ENCODE data around the gene CDR2. TPM values are rescaled to one million over a fixed set of nuclear protein-coding genes. Genes with fewer than 3 reads are reported as not detected.
"Not testable (repeated sequence)": the region's sequence is repeated elsewhere in the genome, so short reads cannot be mapped to it uniquely, and the experiment has no call there.

CDR2 gene
- total RNA-seq, 1 experiment from 2014 or later: 23.9 TPM

DNA sequence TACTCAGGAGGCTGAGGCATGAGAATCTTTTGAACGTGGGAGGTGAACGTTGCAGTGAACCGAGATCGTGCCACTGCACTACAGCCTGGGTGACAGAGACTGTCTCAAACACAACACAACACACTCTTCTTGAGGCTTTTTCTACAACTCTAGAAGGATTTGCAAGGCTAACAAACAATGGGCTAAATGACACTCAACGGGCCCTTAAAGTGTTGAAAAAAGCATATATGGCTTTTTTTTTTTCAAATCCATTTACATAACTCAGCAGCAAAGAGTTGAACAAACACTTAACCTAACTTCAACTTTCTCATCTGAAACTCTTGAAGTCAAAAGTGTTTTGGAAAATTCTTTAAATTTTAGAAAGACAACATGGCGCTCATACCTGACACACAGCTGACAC is 22.3 kb downstream of the CDR2 start:
- intact Hi-C loops (cut with micrococcal nuclease): no loop called here
- POLR2A ChIA-PET: interaction anchor here (1.0 to 3.8 kb wide), 3 partner anchors 12 to 21 kb away, joined by 3 to 24 read pairs (median 14); no protein-coding TSS in a partner anchor
- Mint-ChIP-seq H3K27me3 (ENCODE audit: insufficient read depth, unreplicated experiment) (no peaks in the 10 kb centered on the region), H3K4me1 (ENCODE audit: insufficient read depth, unreplicated experiment) (peaks cover 31% of the 10 kb centered on the region), H3K9me3 (ENCODE audit: unreplicated experiment) (no peaks in the 10 kb centered on the region), H3K4me3 (ENCODE audit: unreplicated experiment) (no peak overlapping the region), H3K27ac (ENCODE audit: low read depth, unreplicated experiment) (no peak overlapping the region), H3K36me3 (ENCODE audit: insufficient read depth, unreplicated experiment) (peaks cover 67% of the 10 kb centered on the region)
- no peak for TF ChIP-seq CTCF (IDR thresholded peaks at IDR 0.05; ENCODE audit: unreplicated experiment)
- BruUV-seq (replicated peaks): no TSS peak
- CTCF ChIA-PET: interaction anchor here (1.0 kb wide), 1 partner anchor 52 kb away, joined by 5 read pairs; no protein-coding TSS in a partner anchor
- no peak for DNase-seq (ENCODE audit: unreplicated experiment)

DNA sequence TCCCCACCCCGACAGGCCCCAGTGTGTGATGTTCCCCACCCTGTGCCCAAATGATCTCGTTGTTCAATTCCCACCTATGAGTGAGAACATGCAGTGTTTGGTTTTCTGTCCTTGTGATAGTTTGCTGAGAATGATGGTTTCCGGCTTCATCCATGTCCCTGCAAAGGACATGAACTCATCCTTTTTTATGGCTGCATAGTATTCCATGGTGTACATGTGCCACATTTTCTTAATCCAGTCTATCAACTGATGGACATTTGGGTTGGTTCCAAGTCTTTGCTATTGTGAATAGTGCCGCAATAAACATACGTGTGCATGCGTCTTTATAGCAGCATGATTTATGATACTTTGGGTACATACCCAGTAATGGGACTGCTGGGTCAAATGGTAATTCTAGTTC is 23.4 kb downstream of the CDR2 start:
- Mint-ChIP-seq H3K4me1 (ENCODE audit: insufficient read depth, unreplicated experiment) (peaks cover 31% of the 10 kb centered on the region), H3K36me3 (ENCODE audit: insufficient read depth, unreplicated experiment) (peaks cover 71% of the 10 kb centered on the region)
- BruUV-seq (replicated peaks); H3K27me3 Mint-ChIP-seq (ENCODE audit: insufficient read depth, unreplicated experiment); H3K4me3 Mint-ChIP-seq (ENCODE audit: unreplicated experiment); CTCF ChIA-PET; DNase-seq (ENCODE audit: unreplicated experiment); H3K9me3 Mint-ChIP-seq (ENCODE audit: unreplicated experiment); intact Hi-C loops (cut with micrococcal nuclease); POLR2A ChIA-PET; H3K27ac Mint-ChIP-seq (ENCODE audit: low read depth, unreplicated experiment): not testable (repeated sequence)

- Mint-ChIP-seq H3K27me3 (ENCODE audit: insufficient read depth, unreplicated experiment) (no peaks in the 10 kb centered on the region), H3K4me3 (ENCODE audit: unreplicated experiment) (no peak overlapping the region), H3K27ac (ENCODE audit: low read depth, unreplicated experiment) (peak overlapping the region; percentile 10), H3K4me1 (ENCODE audit: insufficient read depth, unreplicated experiment) (peaks cover 12% of the 10 kb centered on the region), H3K36me3 (ENCODE audit: insufficient read depth, unreplicated experiment) (peaks cover 73% of the 10 kb centered on the region), H3K9me3 (ENCODE audit: unreplicated experiment) (no peaks in the 10 kb centered on the region)
- DNase-seq (ENCODE audit: unreplicated experiment): peak; percentile 24
- POLR2A ChIA-PET: interaction anchor here (0.8 to 3.8 kb wide), 8 partner anchors 8 to 55 kb away, joined by 3 to 14 read pairs (median 4); no protein-coding TSS in a partner anchor
- no TSS peak for BruUV-seq (replicated peaks)
- intact Hi-C loops (cut with micrococcal nuclease): no loop called here
- TF ChIP-seq CTCF (IDR thresholded peaks at IDR 0.05; ENCODE audit: unreplicated experiment): no peak
- CTCF ChIA-PET: interaction anchor here (1.0 to 1.8 kb wide), 4 partner anchors 12 to 48 kb away, joined by 3 to 4 read pairs (median 3); no protein-coding TSS in a partner anchor
Observed at GRCh38 chr16:22348291-22348690, 26.1 kb downstream of the CDR2 start.

- no peak for TF ChIP-seq CTCF (IDR thresholded peaks at IDR 0.05; ENCODE audit: unreplicated experiment)
- Mint-ChIP-seq H3K4me3 (ENCODE audit: unreplicated experiment) (no peak overlapping the region), H3K4me1 (ENCODE audit: insufficient read depth, unreplicated experiment) (peaks cover 10% of the 10 kb centered on the region), H3K36me3 (ENCODE audit: insufficient read depth, unreplicated experiment) (peaks cover 77% of the 10 kb centered on the region), H3K9me3 (ENCODE audit: unreplicated experiment) (no peaks in the 10 kb centered on the region), H3K27me3 (ENCODE audit: insufficient read depth, unreplicated experiment) (no peaks in the 10 kb centered on the region), H3K27ac (ENCODE audit: low read depth, unreplicated experiment) (no peak overlapping the region)
- DNase-seq (ENCODE audit: unreplicated experiment): no peak
- CTCF ChIA-PET: interaction anchor here (0.7 to 1.8 kb wide), 5 partner anchors 11 to 29 kb away, joined by 3 to 4 read pairs (median 3); no protein-coding TSS in a partner anchor
- no TSS peak for BruUV-seq (replicated peaks)
- intact Hi-C loops (cut with micrococcal nuclease): no loop called here
- POLR2A ChIA-PET: interaction anchor here (1.0 to 3.8 kb wide), 5 partner anchors 10 to 26 kb away, joined by 3 to 14 read pairs (median 8); no protein-coding TSS in a partner anchor
Observed at GRCh38 chr16:22347100-22347820, 27.2 kb downstream of the CDR2 start.

All from MCF 10A (cell line).